Activated naive CD8-positive, alpha-beta T cell treated with anti-CD3 and anti-CD28 coated beads, Interleukin-2, amount 10 ng/mL, durations not matched to agents 7 days and 5 days (primary cell): ENCODE data around the gene UBTD2. TPM values are rescaled to one million over a fixed set of nuclear protein-coding genes. Genes with fewer than 3 reads are reported as not detected.

Source experiments
- ATAC-seq: fragments of 150-1000 bp; cut with Tn5 transposase; one replicate; pipeline ENCODE4 v1.10.0; 2021; ENCODE audit warnings: low read depth, moderate library complexity
- POLR2A ChIA-PET: fragments of 350-600 bp; sonication (Branson Sonifier 250); formaldehyde crosslinking; loops from one replicate; lab custom pipeline; 2021; ENCODE audit warnings: antibody characterized with exemption; lab: Charles Lee
- DNase-seq: peaks from one replicate; pipeline ENCODE4 v3.0.0; 2021
- H3K27ac Mint-ChIP-seq: one replicate; pipeline ENCODE4 v1.8.0; 2022; ENCODE audit warnings: mild to moderate bottlenecking, mixed read lengths
- H3K27me3 Mint-ChIP-seq: one replicate; pipeline ENCODE4 v1.8.0; 2022; ENCODE audit warnings: mild to moderate bottlenecking, moderate library complexity, mixed read lengths
- H3K36me3 Mint-ChIP-seq: one replicate; pipeline ENCODE4 v1.8.0; 2021; ENCODE audit warnings: mild to moderate bottlenecking, mixed read lengths
- H3K4me1 Mint-ChIP-seq: one replicate; pipeline ENCODE4 v1.8.0; 2021; ENCODE audit warnings: mixed read lengths
- H3K4me3 Mint-ChIP-seq: one replicate; pipeline ENCODE4 v1.8.0; 2022; ENCODE audit warnings: mild to moderate bottlenecking, moderate library complexity, mixed read lengths
- H3K9me3 Mint-ChIP-seq: one replicate; pipeline ENCODE4 v1.8.0; 2021; ENCODE audit warnings: mixed read lengths
- total RNA-seq, 2 experiments: library from RNA; stranded (reverse); gene quantifications; one replicate each; pipeline ENCODE4 v1.2.3, GENCODE V29; 2021

UBTD2 gene
- total RNA-seq, 2 experiments from 2014 or later: 7.2 to 7.6 TPM

- H3K4me3 Mint-ChIP-seq: no peak overlapping the region
- peaks cover 46% of the 10 kb centered on the region for H3K36me3 Mint-ChIP-seq
- DNase-seq (no peak), ATAC-seq (no peak)
- peaks cover 24% of the 10 kb centered on the region for H3K9me3 Mint-ChIP-seq
- no peak overlapping the region for H3K27ac Mint-ChIP-seq
- H3K4me1 Mint-ChIP-seq: no peaks in the 10 kb centered on the region
- no peaks in the 10 kb centered on the region for H3K27me3 Mint-ChIP-seq
- POLR2A ChIA-PET: no interaction called here
Observed at GRCh38 chr5:172255444-172255843, 28.1 kb downstream of the UBTD2 start.

GRCh38 chr5:172252501-172252900 is 31.1 kb downstream of the UBTD2 start:
- peaks cover 22% of the 10 kb centered on the region for H3K9me3 Mint-ChIP-seq
- DNase-seq (no peak), ATAC-seq (no peak)
- no peaks in the 10 kb centered on the region for H3K27me3 Mint-ChIP-seq
- peaks cover 44% of the 10 kb centered on the region for H3K36me3 Mint-ChIP-seq
- peaks cover 2% of the 10 kb centered on the region for H3K4me1 Mint-ChIP-seq
- POLR2A ChIA-PET: no interaction called here
- no peak overlapping the region for H3K27ac Mint-ChIP-seq
- no peak overlapping the region for H3K4me3 Mint-ChIP-seq

- H3K27me3 Mint-ChIP-seq: no peaks in the 10 kb centered on the region
- H3K27ac Mint-ChIP-seq: no peak overlapping the region
- no peak for DNase-seq
- no peak for ATAC-seq
- peaks cover 17% of the 10 kb centered on the region for H3K9me3 Mint-ChIP-seq
- POLR2A ChIA-PET: interaction anchor here (0.7 kb wide), 1 partner anchor 124 kb away, joined by 4 read pairs; no protein-coding TSS in a partner anchor
- H3K4me3 Mint-ChIP-seq: no peak overlapping the region
- H3K4me1 Mint-ChIP-seq: peaks cover 2% of the 10 kb centered on the region
- peaks cover 42% of the 10 kb centered on the region for H3K36me3 Mint-ChIP-seq
Observed at GRCh38 chr5:172251419-172251818, 32.1 kb downstream of the UBTD2 start.

- Mint-ChIP-seq H3K9me3 (peaks cover 15% of the 10 kb centered on the region), H3K27ac (no peak overlapping the region), H3K27me3 (no peaks in the 10 kb centered on the region), H3K36me3 (peaks cover 29% of the 10 kb centered on the region), H3K4me3 (no peak overlapping the region), H3K4me1 (peaks cover 2% of the 10 kb centered on the region)
- POLR2A ChIA-PET: interaction anchor here (0.7 kb wide), 1 partner anchor 1929 kb away, joined by 3 read pairs; no protein-coding TSS in a partner anchor
- DNase-seq: no peak
- no peak for ATAC-seq
Observed at GRCh38 chr5:172248637-172249036, 34.9 kb downstream of the UBTD2 start.

- H3K27ac Mint-ChIP-seq: no peak overlapping the region
- POLR2A ChIA-PET: no interaction called here
- H3K9me3 Mint-ChIP-seq: peaks cover 10% of the 10 kb centered on the region
- no peaks in the 10 kb centered on the region for H3K27me3 Mint-ChIP-seq
- peaks cover 26% of the 10 kb centered on the region for H3K36me3 Mint-ChIP-seq
- H3K4me3 Mint-ChIP-seq: no peak overlapping the region
- peaks cover 2% of the 10 kb centered on the region for H3K4me1 Mint-ChIP-seq
- ATAC-seq: no peak
- DNase-seq: no peak
Observed at GRCh38 chr5:172245703-172246125, 37.9 kb downstream of the UBTD2 start.

GRCh38 chr5:172245046-172245445 is 38.5 kb downstream of the UBTD2 start:
- ATAC-seq (no peak), DNase-seq (no peak)
- peaks cover 2% of the 10 kb centered on the region for H3K4me1 Mint-ChIP-seq
- H3K27ac Mint-ChIP-seq: no peak overlapping the region
- POLR2A ChIA-PET: no interaction called here
- H3K9me3 Mint-ChIP-seq: peaks cover 7% of the 10 kb centered on the region
- H3K27me3 Mint-ChIP-seq: no peaks in the 10 kb centered on the region
- H3K36me3 Mint-ChIP-seq: peaks cover 21% of the 10 kb centered on the region
- H3K4me3 Mint-ChIP-seq: no peak overlapping the region

GRCh38 chr5:172243302-172243701 is 40.3 kb downstream of the UBTD2 start:
- H3K36me3 Mint-ChIP-seq: peaks cover 17% of the 10 kb centered on the region
- no peak for DNase-seq
- POLR2A ChIA-PET: no interaction called here
- ATAC-seq: no peak
- peaks cover 11% of the 10 kb centered on the region for H3K4me1 Mint-ChIP-seq
- H3K9me3 Mint-ChIP-seq: peaks cover 4% of the 10 kb centered on the region
- no peaks in the 10 kb centered on the region for H3K27me3 Mint-ChIP-seq
- H3K4me3 Mint-ChIP-seq: no peak overlapping the region
- no peak overlapping the region for H3K27ac Mint-ChIP-seq

- Mint-ChIP-seq H3K9me3 (peaks cover 4% of the 10 kb centered on the region), H3K4me3 (peak overlapping the region; percentile 52), H3K36me3 (peaks cover 16% of the 10 kb centered on the region), H3K27ac (peak overlapping the region; percentile 68), H3K4me1 (peaks cover 32% of the 10 kb centered on the region), H3K27me3 (no peaks in the 10 kb centered on the region)
- DNase-seq (no peak), ATAC-seq (no peak)
- POLR2A ChIA-PET: no interaction called here
Observed at GRCh38 chr5:172238334-172238733, 45.2 kb downstream of the UBTD2 start.

GRCh38 chr5:172235827-172236736 is 47.5 kb downstream of the UBTD2 start:
- DNase-seq: no peak
- Mint-ChIP-seq H3K36me3 (peaks cover 16% of the 10 kb centered on the region), H3K4me1 (peaks cover 32% of the 10 kb centered on the region), H3K27ac (peak overlapping the region; percentile 13), H3K9me3 (no peaks in the 10 kb centered on the region), H3K27me3 (no peaks in the 10 kb centered on the region), H3K4me3 (no peak overlapping the region)
- no peak for ATAC-seq
- POLR2A ChIA-PET: no interaction called here

GRCh38 chr5:172235132-172235780 is 48.3 kb downstream of the UBTD2 start:
- H3K4me1 Mint-ChIP-seq: peaks cover 32% of the 10 kb centered on the region
- no peaks in the 10 kb centered on the region for H3K9me3 Mint-ChIP-seq
- DNase-seq (no peak), ATAC-seq (no peak)
- H3K27ac Mint-ChIP-seq: no peak overlapping the region
- peaks cover 23% of the 10 kb centered on the region for H3K36me3 Mint-ChIP-seq
- no peaks in the 10 kb centered on the region for H3K27me3 Mint-ChIP-seq
- POLR2A ChIA-PET: no interaction called here
- H3K4me3 Mint-ChIP-seq: no peak overlapping the region

GRCh38 chr5:172234031-172234430 is 49.5 kb downstream of the UBTD2 start:
- no peak for ATAC-seq
- no peak for DNase-seq
- Mint-ChIP-seq H3K9me3 (no peaks in the 10 kb centered on the region), H3K27ac (no peak overlapping the region), H3K27me3 (no peaks in the 10 kb centered on the region), H3K4me1 (peaks cover 31% of the 10 kb centered on the region), H3K4me3 (no peak overlapping the region), H3K36me3 (peaks cover 24% of the 10 kb centered on the region)
- POLR2A ChIA-PET: no interaction called here

- no peaks in the 10 kb centered on the region for H3K9me3 Mint-ChIP-seq
- no peak overlapping the region for H3K4me3 Mint-ChIP-seq
- H3K4me1 Mint-ChIP-seq: peaks cover 10% of the 10 kb centered on the region
- H3K36me3 Mint-ChIP-seq: peaks cover 42% of the 10 kb centered on the region
- no peak for DNase-seq
- H3K27ac Mint-ChIP-seq: no peak overlapping the region
- H3K27me3 Mint-ChIP-seq: no peaks in the 10 kb centered on the region
- POLR2A ChIA-PET: no interaction called here
- no peak for ATAC-seq
Observed at GRCh38 chr5:172229904-172230303, 53.7 kb downstream of the UBTD2 start.

GRCh38 chr5:172224996-172225395 is 58.6 kb downstream of the UBTD2 start:
- ATAC-seq (no peak), DNase-seq (no peak)
- Mint-ChIP-seq H3K9me3 (peaks cover 3% of the 10 kb centered on the region), H3K4me3 (no peak overlapping the region), H3K4me1 (peaks cover 21% of the 10 kb centered on the region), H3K27ac (no peak overlapping the region), H3K36me3 (peaks cover 53% of the 10 kb centered on the region), H3K27me3 (no peaks in the 10 kb centered on the region)
- POLR2A ChIA-PET: no interaction called here
